Placental epithelial cell (primary cell): ENCODE measurements around the gene POU3F2. TPM values are rescaled to one million over a fixed set of nuclear protein-coding genes. Genes with fewer than 3 reads are reported as not detected.

Source experiments
- total RNA-seq: library from RNA; depleted of rRNA; stranded (reverse); fragments of >200 nt; gene quantifications from 2 replicates; pipeline ENCODE4 v1.2.3, GENCODE V29; 2012

Gene POU3F2
- under 0.01 TPM in 1 of 2 replicates, not detected in the other for total RNA-seq

DNA sequence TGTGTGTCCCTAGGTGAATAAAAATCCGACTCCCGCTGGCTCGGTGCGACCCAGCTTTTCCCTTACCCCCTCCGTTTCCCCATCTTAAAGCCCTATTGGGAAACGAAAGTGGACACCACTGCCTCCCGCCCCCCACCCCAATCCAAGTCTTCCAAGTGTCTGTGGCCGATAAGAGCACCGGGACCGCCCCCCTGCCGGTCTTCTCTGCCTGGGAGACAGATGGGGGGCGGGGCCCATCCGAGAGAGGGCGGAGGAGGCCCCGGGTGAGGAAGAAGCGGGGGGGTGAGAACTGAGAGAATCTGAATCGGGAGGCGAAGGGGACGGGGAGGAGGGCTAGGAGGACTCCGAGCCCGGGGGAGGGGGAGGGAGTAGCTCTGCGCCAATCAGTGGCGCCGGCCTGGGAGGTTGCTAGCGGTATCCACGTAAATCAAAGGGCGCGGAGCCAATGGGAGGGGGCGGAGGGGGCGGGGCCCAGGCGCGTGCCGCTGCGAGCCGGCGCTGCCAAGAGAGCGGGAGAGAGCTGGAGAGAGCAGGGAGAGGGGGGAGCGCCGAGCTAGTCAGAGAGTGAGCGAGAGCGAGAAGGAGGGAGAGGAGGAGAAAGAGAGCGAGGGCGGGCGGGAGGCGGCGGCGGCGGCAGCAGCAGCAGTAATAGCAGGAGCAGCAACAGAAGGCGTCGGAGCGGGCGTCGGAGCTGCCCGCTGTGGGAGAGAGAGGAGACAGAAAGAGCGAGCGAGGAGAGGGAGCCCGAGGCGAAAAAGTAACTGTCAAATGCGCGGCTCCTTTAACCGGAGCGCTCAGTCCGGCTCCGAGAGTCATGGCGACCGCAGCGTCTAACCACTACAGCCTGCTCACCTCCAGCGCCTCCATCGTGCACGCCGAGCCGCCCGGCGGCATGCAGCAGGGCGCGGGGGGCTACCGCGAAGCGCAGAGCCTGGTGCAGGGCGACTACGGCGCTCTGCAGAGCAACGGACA is at the start of gene POU3F2:
Gene POU3F2 (plus strand): TSS at position 515 of the 972 bp plus-strand sequence. CDS start 300 bp downstream, at position 815.

Other genes starting within 250 kb of the POU3F2 start
- 12.6 and 16.9 TPM in 2 replicates for gene FBXL4, start 113.4 kb downstream of the POU3F2 start, total RNA-seq